ENCODE measurements around the gene CADM1. TPM values are rescaled to one million over a fixed set of nuclear protein-coding genes. Genes with fewer than 3 reads are reported as not detected.

Gene CADM1
- total RNA-seq, 1 experiment from 2014 or later: 534 TPM

GRCh38 chr11:115311949-115312348 is 192.3 kb downstream of the CADM1 start:
- no TSS peak for BruUV-seq (replicated peaks)
- TF ChIP-seq CTCF (IDR thresholded peaks at IDR 0.05; ENCODE audit: insufficient read depth in 1 of 2, low read depth in 1 of 2, low read length in 1 of 2, severe bottlenecking in 1 of 2, unreplicated experiment in 1 of 2): no peak
- Mint-ChIP-seq H3K27me3 (ENCODE audit: insufficient read depth, unreplicated experiment) (no peaks in the 10 kb centered on the region), H3K27ac (ENCODE audit: unreplicated experiment) (no peak overlapping the region), H3K4me3 (ENCODE audit: unreplicated experiment) (no peak overlapping the region), H3K9me3 (ENCODE audit: unreplicated experiment) (no peaks in the 10 kb centered on the region), H3K4me1 (ENCODE audit: low read depth, unreplicated experiment) (peaks cover 33% of the 10 kb centered on the region), H3K36me3 (ENCODE audit: insufficient read depth, unreplicated experiment) (peaks cover 12% of the 10 kb centered on the region)
- no peaks in the 10 kb centered on the region for H3K9me3 ChIP-seq
- POLR2A ChIA-PET: no interaction called here
- intact Hi-C loops (cut with micrococcal nuclease; ENCODE audit: unreplicated experiment): no loop called here
- CTCF ChIA-PET: no interaction called here
- no peak for DNase-seq
- no peak overlapping the region for H3K4me3 ChIP-seq (ENCODE audit: low read depth, low read length)
- H3K4me1 ChIP-seq: peaks cover 12% of the 10 kb centered on the region
- H3K36me3 ChIP-seq (ENCODE audit: control insufficient read depth, insufficient read depth, low read length): no peaks in the 10 kb centered on the region; the same call in 1 of the 2 replicates
- no peaks in the 10 kb centered on the region for H3K27me3 ChIP-seq (replicated peaks; ENCODE audit: control insufficient read depth, insufficient read depth, low read length)

GRCh38 chr11:115306689-115307088 is 197.5 kb downstream of the CADM1 start:
- peaks cover 11% of the 10 kb centered on the region for H3K36me3 Mint-ChIP-seq (ENCODE audit: insufficient read depth, unreplicated experiment)
- no peak overlapping the region for H3K4me3 Mint-ChIP-seq (ENCODE audit: unreplicated experiment)
- no peak overlapping the region for H3K27ac Mint-ChIP-seq (ENCODE audit: unreplicated experiment)
- H3K9me3 Mint-ChIP-seq (ENCODE audit: unreplicated experiment): no peaks in the 10 kb centered on the region
- no peaks in the 10 kb centered on the region for H3K27me3 ChIP-seq (replicated peaks; ENCODE audit: control insufficient read depth, insufficient read depth, low read length)
- H3K4me1 Mint-ChIP-seq (ENCODE audit: low read depth, unreplicated experiment): peaks cover 21% of the 10 kb centered on the region
- peaks cover 27% of the 10 kb centered on the region for H3K4me1 ChIP-seq
- DNase-seq: no peak
- H3K36me3 ChIP-seq (ENCODE audit: control insufficient read depth, insufficient read depth, low read length): no peaks in the 10 kb centered on the region
- POLR2A ChIA-PET: no interaction called here
- CTCF ChIA-PET: no interaction called here
- no peaks in the 10 kb centered on the region for H3K9me3 ChIP-seq
- intact Hi-C loops (cut with micrococcal nuclease; ENCODE audit: unreplicated experiment): no loop called here
- no peaks in the 10 kb centered on the region for H3K27me3 Mint-ChIP-seq (ENCODE audit: insufficient read depth, unreplicated experiment)
- TF ChIP-seq CTCF (IDR thresholded peaks at IDR 0.05; ENCODE audit: insufficient read depth in 1 of 2, low read depth in 1 of 2, low read length in 1 of 2, severe bottlenecking in 1 of 2, unreplicated experiment in 1 of 2): no peak
- no TSS peak for BruUV-seq (replicated peaks)
- no peak overlapping the region for H3K4me3 ChIP-seq (ENCODE audit: low read depth, low read length)

- Mint-ChIP-seq H3K4me1 (ENCODE audit: low read depth, unreplicated experiment) (peaks cover 14% of the 10 kb centered on the region), H3K27me3 (ENCODE audit: insufficient read depth, unreplicated experiment) (no peaks in the 10 kb centered on the region), H3K4me3 (ENCODE audit: unreplicated experiment) (no peak overlapping the region), H3K36me3 (ENCODE audit: insufficient read depth, unreplicated experiment) (peaks cover 20% of the 10 kb centered on the region), H3K27ac (ENCODE audit: unreplicated experiment) (peak overlapping the region; percentile 1), H3K9me3 (ENCODE audit: unreplicated experiment) (no peaks in the 10 kb centered on the region)
- ChIA-PET CTCF (interaction anchor here (0.6 to 1.3 kb wide), 2 partner anchors 20 to 608 kb away, joined by 3 read pairs; no protein-coding TSS in a partner anchor), POLR2A (interaction anchor here (0.6 kb wide), 1 partner anchor 15 kb away, joined by 3 read pairs; no protein-coding TSS in a partner anchor)
- Histone ChIP-seq H3K9me3 (no peaks in the 10 kb centered on the region), H3K4me1 (peaks cover 14% of the 10 kb centered on the region), H3K27me3 (replicated peaks; ENCODE audit: control insufficient read depth, insufficient read depth, low read length) (no peaks in the 10 kb centered on the region), H3K36me3 (ENCODE audit: control insufficient read depth, insufficient read depth, low read length) (no peaks in the 10 kb centered on the region), H3K4me3 (ENCODE audit: low read depth, low read length) (no peak overlapping the region)
- no peak for TF ChIP-seq CTCF (IDR thresholded peaks at IDR 0.05; ENCODE audit: insufficient read depth in 1 of 2, low read depth in 1 of 2, low read length in 1 of 2, severe bottlenecking in 1 of 2, unreplicated experiment in 1 of 2)
- intact Hi-C loops (cut with micrococcal nuclease; ENCODE audit: unreplicated experiment): no loop called here
- BruUV-seq (replicated peaks): no TSS peak
- DNase-seq: no peak
Observed at GRCh38 chr11:115304774-115305472, 199.3 kb downstream of the CADM1 start.

Data from Caco-2 (cell line).